ENCODE data around the gene MYBL2.

Gene MYBL2

GRCh38 chr20:43716757-43717615, 50.1 kb downstream of the MYBL2 start:
- no peaks in the 10 kb centered on the region for H3K36me3 ChIP-seq (ENCODE audit: control insufficient read depth, insufficient read depth, low read length)
- no peak overlapping the region for H2AFZ ChIP-seq
- H3K27me3 ChIP-seq (ENCODE audit: control insufficient read depth, insufficient read depth, low read length), result no peaks in the 10 kb centered on the region
- H3K4me1 ChIP-seq, result no peaks in the 10 kb centered on the region
- H3K4me3 ChIP-seq (ENCODE audit: low read depth, low read length), result no peak overlapping the region
- no peak overlapping the region for H3K9ac ChIP-seq
- no peak overlapping the region for H3K4me2 ChIP-seq (ENCODE audit: low read length)
- no peaks in the 10 kb centered on the region for H3K9me3 ChIP-seq (ENCODE audit: control insufficient read depth, low read length)
- H3K27ac ChIP-seq, result no peak overlapping the region
- TF ChIP-seq, protein P1, sequence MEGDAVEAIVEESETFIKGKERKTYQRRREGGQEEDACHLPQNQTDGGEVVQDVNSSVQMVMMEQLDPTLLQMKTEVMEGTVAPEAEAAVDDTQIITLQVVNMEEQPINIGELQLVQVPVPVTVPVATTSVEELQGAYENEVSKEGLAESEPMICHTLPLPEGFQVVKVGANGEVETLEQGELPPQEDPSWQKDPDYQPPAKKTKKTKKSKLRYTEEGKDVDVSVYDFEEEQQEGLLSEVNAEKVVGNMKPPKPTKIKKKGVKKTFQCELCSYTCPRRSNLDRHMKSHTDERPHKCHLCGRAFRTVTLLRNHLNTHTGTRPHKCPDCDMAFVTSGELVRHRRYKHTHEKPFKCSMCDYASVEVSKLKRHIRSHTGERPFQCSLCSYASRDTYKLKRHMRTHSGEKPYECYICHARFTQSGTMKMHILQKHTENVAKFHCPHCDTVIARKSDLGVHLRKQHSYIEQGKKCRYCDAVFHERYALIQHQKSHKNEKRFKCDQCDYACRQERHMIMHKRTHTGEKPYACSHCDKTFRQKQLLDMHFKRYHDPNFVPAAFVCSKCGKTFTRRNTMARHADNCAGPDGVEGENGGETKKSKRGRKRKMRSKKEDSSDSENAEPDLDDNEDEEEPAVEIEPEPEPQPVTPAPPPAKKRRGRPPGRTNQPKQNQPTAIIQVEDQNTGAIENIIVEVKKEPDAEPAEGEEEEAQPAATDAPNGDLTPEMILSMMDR (IDR thresholded peaks at IDR 0.05), result no peak
- H3K79me2 ChIP-seq, result no peaks in the 10 kb centered on the region

GRCh38 chr20:43717616-43717995, 50.7 kb downstream of the MYBL2 start:
- Histone ChIP-seq H3K9ac (no peak overlapping the region), H3K79me2 (no peaks in the 10 kb centered on the region), H3K36me3 (ENCODE audit: control insufficient read depth, insufficient read depth, low read length) (no peaks in the 10 kb centered on the region), H3K4me2 (ENCODE audit: low read length) (no peak overlapping the region), H3K27me3 (ENCODE audit: control insufficient read depth, insufficient read depth, low read length) (no peaks in the 10 kb centered on the region), H3K4me1 (no peaks in the 10 kb centered on the region), H2AFZ (no peak overlapping the region), H3K27ac (no peak overlapping the region), H3K4me3 (ENCODE audit: low read depth, low read length) (no peak overlapping the region), H3K9me3 (ENCODE audit: control insufficient read depth, low read length) (no peaks in the 10 kb centered on the region)
- TF ChIP-seq, protein P1 (IDR thresholded peaks at IDR 0.05), result no peak

DNA sequence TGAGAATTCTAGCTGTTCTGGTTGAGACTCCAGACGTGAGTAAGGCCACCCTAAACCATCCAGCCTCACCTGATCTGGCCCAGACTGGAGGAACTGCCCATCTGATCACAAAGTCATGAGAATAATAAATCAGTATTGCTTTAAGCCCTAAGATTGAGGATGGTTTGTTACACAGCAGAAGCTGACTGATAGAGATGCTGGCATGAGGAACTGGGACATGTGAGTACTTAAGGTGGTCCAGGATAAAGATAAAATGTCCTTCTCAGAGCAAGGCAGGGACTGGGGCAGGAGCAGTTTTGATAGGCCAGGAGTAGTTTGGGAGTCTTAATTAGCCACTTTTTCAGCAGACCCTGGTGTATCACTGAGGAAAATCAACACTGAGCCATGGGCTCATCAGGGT, 53.1 kb downstream of the MYBL2 start:
- Histone ChIP-seq H3K36me3 (ENCODE audit: control insufficient read depth, insufficient read depth, low read length) (no peaks in the 10 kb centered on the region), H2AFZ (no peak overlapping the region), H3K4me2 (ENCODE audit: low read length) (no peak overlapping the region), H3K9ac (no peak overlapping the region), H3K4me3 (ENCODE audit: low read depth, low read length) (no peak overlapping the region), H3K79me2 (no peaks in the 10 kb centered on the region), H3K27me3 (ENCODE audit: control insufficient read depth, insufficient read depth, low read length) (no peaks in the 10 kb centered on the region), H3K9me3 (ENCODE audit: control insufficient read depth, low read length) (no peaks in the 10 kb centered on the region), H3K27ac (no peak overlapping the region), H3K4me1 (no peaks in the 10 kb centered on the region)
- TF ChIP-seq, protein P1 (IDR thresholded peaks at IDR 0.05), result no peak

DNA sequence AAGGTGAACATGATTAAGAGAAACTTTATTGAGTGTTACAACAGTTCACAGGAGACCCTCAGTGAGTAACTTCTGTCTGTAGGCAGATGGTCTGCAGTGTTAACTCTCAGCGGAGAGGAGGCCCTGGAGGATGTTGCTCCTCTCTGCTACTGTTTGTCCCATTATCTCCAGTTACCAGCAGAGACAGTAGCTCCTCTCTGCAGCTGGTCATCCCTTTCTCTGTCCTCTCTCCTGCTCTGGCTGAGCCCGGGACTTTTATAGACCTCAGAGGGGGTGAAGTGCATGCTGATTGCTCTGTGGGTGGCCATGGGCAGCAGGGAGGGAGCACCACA, 54.1 kb downstream of the MYBL2 start:
- TF ChIP-seq, protein P1 (IDR thresholded peaks at IDR 0.05), result no peak

More for the DNA sequence above, 54.1 kb downstream of the MYBL2 start:
- Histone ChIP-seq H3K4me1 (no peaks in the 10 kb centered on the region), H3K36me3 (ENCODE audit: control insufficient read depth, insufficient read depth, low read length) (no peaks in the 10 kb centered on the region), H3K4me2 (ENCODE audit: low read length) (no peak overlapping the region), H3K79me2 (no peaks in the 10 kb centered on the region), H3K9ac (no peak overlapping the region), H3K9me3 (ENCODE audit: control insufficient read depth, low read length) (no peaks in the 10 kb centered on the region), H3K4me3 (ENCODE audit: low read depth, low read length) (no peak overlapping the region), H2AFZ (no peak overlapping the region), H3K27me3 (ENCODE audit: control insufficient read depth, insufficient read depth, low read length) (no peaks in the 10 kb centered on the region), H3K27ac (no peak overlapping the region)

Measured in parathyroid adenoma (tissue), 2 donors.